Bronchial epithelial cell (primary cell): ENCODE data around the gene ZFHX3. TPM values are rescaled to one million over a fixed set of nuclear protein-coding genes. Genes with fewer than 3 reads are reported as not detected.
"Not testable (repeated sequence)": the region's sequence is repeated elsewhere in the genome, so short reads cannot be mapped to it uniquely, and the experiment has no call there.

Experiments used
- DNase-seq: peaks from one replicate; pipeline ENCODE4 v3.0.0-alpha.2; 2010; ENCODE audit warnings: low read depth
- FAIRE-seq: peaks from 2 replicates; lab custom pipeline; 2011; peaks lifted over from hg19 to GRCh38; lab: Jason Lieb, UNC
- H3K27me3 ChIP-seq: 2 replicates; pipeline ENCODE4 v1.5.1; 2011; ENCODE audit warnings: low read length; ENCODE audit not compliant: control insufficient read depth, insufficient read depth
- H3K36me3 ChIP-seq: 2 replicates; pipeline ENCODE4 v1.5.1; 2011; ENCODE audit warnings: low read length; ENCODE audit not compliant: control insufficient read depth, insufficient read depth
- H3K4me3 ChIP-seq: 2 replicates; pipeline ENCODE4 v1.5.1; 2011; ENCODE audit warnings: mild to moderate bottlenecking, low read depth, low read length, control low read depth
- total RNA-seq: library from RNA; depleted of rRNA; stranded (reverse); fragments of >200 nt; gene quantifications from 2 replicates; pipeline ENCODE4 v1.2.1, GENCODE V29; 2014
- TF ChIP-seq, protein P1 (sequence below): IDR thresholded peaks from 2 replicates; pipeline ENCODE4 v1.5.1; 2011; ENCODE audit warnings: mild to moderate bottlenecking, moderate library complexity, low read length, control low read depth, inconsistent platforms; ENCODE audit not compliant: insufficient read depth, severe bottlenecking

ZFHX3 gene
- total RNA-seq, 1 donor from 2014 or later, result 3.9 TPM

DNA sequence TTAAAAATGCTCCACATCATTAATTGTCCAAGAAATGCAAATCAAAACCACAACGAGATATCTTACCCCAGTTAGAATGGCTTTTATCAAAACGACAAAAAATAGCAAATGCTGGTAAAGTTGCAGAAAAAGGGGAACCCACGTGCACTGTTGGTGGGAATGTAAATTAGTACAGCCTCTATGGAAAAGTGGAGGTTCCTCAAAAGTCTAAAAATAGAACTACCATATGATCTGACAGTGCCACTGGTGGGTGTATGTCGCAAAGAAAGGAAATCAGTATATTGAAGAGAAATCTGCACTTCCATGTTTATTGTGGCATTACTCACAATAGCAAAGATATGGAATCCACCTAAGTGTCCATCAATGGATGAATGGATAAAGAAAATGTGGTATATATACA is 38.2 kb upstream of the ZFHX3 start:
- TF ChIP-seq, protein P1, sequence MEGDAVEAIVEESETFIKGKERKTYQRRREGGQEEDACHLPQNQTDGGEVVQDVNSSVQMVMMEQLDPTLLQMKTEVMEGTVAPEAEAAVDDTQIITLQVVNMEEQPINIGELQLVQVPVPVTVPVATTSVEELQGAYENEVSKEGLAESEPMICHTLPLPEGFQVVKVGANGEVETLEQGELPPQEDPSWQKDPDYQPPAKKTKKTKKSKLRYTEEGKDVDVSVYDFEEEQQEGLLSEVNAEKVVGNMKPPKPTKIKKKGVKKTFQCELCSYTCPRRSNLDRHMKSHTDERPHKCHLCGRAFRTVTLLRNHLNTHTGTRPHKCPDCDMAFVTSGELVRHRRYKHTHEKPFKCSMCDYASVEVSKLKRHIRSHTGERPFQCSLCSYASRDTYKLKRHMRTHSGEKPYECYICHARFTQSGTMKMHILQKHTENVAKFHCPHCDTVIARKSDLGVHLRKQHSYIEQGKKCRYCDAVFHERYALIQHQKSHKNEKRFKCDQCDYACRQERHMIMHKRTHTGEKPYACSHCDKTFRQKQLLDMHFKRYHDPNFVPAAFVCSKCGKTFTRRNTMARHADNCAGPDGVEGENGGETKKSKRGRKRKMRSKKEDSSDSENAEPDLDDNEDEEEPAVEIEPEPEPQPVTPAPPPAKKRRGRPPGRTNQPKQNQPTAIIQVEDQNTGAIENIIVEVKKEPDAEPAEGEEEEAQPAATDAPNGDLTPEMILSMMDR, result no peak
- no peak for FAIRE-seq

DNA sequence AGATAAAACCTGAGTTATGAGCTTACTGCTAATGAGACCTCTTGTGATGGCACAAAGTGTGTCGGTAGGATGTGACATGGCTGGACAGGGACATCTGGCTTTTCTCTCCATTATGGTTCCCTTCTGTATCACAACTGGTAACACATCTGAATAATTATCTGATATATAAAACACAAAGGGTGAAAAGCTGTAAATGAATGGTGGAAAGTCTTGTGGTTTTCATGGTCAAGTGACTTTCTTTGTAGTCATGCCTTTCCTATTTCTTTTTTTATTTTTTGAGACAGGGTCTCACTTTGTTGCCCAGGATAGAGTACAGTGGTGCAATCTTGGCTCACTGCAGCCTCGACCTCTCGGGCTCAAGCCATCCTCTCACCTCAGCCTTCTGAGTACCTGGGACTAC is 35.3 kb upstream of the ZFHX3 start:
- DNase-seq (no peak), FAIRE-seq (no peak)
- TF ChIP-seq, protein P1, result no peak
- Histone ChIP-seq H3K4me3 (no peak overlapping the region), H3K27me3 (no peaks in the 10 kb centered on the region), H3K36me3 (no peaks in the 10 kb centered on the region)

More for the DNA sequence above, 38.2 kb upstream of the ZFHX3 start:
- Histone ChIP-seq H3K27me3 (no peaks in the 10 kb centered on the region), H3K36me3 (no peaks in the 10 kb centered on the region), H3K4me3 (no peak overlapping the region)
- no peak for DNase-seq

DNA sequence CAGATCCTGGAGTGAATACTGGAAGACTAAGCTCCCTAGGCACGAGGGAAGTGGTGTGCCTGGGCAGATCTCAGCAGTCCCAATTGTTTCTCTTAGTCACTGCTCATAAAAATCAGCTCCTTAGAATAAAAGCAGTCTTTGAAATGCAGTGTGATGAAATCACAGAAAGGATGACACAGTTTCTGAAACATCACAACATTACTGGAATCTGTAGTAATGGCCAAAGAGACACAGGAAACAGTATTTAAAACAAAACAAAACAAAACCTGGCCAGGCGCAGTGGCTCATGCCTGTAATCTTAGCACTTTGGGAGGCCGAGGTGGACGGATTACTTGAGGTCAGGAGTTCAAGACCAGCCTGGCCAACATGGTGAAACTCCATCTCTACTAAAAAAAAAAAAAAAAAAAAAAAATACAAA is 34.7 kb upstream of the ZFHX3 start:
- not testable (repeated sequence) for FAIRE-seq, H3K36me3 ChIP-seq, H3K4me3 ChIP-seq, H3K27me3 ChIP-seq
- peak; percentile 95 for DNase-seq

DNA sequence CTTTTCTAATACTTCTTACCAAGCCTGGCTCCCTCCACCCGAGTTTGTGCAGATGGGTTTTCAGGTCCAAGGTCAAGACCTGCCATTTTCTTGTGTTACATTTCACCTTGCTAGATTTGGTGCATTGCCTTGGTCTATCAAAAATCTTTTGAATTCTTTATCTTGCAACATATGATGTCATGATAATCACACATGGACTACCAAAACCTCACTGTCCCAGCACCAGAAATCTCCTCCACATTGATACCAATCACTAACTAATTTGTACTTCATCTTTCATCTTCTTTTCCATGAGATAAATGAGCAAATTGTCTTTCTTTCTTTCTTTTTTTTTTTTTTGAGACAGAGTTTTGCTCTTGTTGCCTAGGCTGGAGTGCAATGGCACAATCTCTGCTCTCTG is 33.0 kb upstream of the ZFHX3 start:
- no peak overlapping the region for H3K4me3 ChIP-seq
- no peaks in the 10 kb centered on the region for H3K27me3 ChIP-seq
- DNase-seq (no peak), FAIRE-seq (no peak)
- H3K36me3 ChIP-seq, result no peaks in the 10 kb centered on the region
- TF ChIP-seq, protein P1, result no peak

DNA sequence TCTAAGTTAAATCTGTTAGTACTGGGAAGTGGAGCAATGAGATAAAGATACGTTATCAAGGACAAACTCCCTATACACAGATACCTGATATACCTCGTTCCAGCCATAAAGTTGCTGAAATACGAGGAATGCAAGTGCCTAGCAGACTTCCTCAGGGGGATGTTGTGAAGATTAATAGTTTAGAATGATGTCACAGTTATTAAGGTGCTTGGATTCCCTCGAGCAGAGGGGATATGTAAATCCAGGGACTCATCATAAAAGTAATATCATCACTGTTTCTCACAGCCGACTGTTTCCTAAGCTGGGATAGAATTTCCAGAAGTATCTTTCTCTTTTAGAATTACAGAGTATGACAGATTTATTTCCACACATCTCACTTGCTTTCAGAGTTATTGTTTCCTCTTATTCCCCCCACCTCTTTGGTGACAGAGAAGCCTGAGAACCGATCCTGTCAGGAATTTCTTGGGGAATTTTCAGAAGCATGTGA is 28.4 kb upstream of the ZFHX3 start:
- TF ChIP-seq, protein P1, result no peak
- no peak overlapping the region for H3K4me3 ChIP-seq
- no peaks in the 10 kb centered on the region for H3K27me3 ChIP-seq
- no peak for DNase-seq
- no peaks in the 10 kb centered on the region for H3K36me3 ChIP-seq
- FAIRE-seq, result no peak

DNA sequence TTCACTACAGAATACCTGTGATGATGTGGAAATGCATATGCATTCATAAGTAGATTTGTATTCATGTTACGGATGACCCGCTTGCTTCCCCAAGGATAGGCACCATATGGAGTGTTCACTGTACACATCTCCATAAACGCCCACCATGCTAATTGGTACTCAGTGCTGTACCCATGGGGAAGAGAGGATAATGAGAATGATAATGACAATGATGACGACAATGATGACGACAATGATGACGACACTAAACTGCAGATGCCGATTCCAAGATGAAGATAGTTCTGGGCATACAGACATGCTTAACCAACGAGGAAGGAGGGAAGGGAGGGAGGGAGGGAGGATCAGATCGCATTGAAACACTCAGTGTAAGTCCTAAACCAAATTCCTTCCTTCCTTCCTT is 26.5 kb upstream of the ZFHX3 start:
- TF ChIP-seq, protein P1, result no peak
- H3K4me3 ChIP-seq, result no peak overlapping the region
- DNase-seq (no peak), FAIRE-seq (no peak)
- no peaks in the 10 kb centered on the region for H3K36me3 ChIP-seq
- H3K27me3 ChIP-seq, result no peaks in the 10 kb centered on the region

DNA sequence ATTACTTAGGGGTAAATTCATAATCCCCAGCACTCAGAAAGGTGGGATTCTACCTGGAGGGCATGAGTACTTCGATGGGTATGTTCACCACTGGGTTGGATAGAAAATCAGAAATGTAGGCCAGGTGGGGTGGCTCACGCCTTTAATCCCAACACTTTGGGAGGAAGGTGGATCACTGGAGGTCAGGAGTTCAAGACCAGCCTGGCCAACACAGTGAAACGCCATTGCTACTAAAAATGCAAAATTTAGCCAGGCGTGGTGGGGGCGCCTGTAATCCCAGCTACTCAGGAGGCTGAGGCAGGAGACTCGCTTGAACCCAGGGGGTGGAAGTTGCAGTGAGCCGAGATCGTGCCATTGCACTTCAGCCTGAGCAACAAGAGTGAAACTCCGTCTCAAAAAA is 24.1 kb upstream of the ZFHX3 start:
- not testable (repeated sequence) for H3K27me3 ChIP-seq, DNase-seq, H3K36me3 ChIP-seq, H3K4me3 ChIP-seq, FAIRE-seq
